Stimulated activated naive CD8-positive, alpha-beta T cell treated with anti-CD3 and anti-CD28 coated beads, Interleukin-15, Interleukin-2, amounts not matched to agents 100 U/mL and 50 U/mL, for 24 hours (primary cell): ENCODE data around the gene MRPL3.

Experiments
- ATAC-seq: fragments of 150-1000 bp; cut with Tn5 transposase; one replicate; pipeline ENCODE4 v1.10.0; 2021
- DNase-seq: peaks from one replicate; pipeline ENCODE4 v3.0.0; 2021

Gene MRPL3

DNA sequence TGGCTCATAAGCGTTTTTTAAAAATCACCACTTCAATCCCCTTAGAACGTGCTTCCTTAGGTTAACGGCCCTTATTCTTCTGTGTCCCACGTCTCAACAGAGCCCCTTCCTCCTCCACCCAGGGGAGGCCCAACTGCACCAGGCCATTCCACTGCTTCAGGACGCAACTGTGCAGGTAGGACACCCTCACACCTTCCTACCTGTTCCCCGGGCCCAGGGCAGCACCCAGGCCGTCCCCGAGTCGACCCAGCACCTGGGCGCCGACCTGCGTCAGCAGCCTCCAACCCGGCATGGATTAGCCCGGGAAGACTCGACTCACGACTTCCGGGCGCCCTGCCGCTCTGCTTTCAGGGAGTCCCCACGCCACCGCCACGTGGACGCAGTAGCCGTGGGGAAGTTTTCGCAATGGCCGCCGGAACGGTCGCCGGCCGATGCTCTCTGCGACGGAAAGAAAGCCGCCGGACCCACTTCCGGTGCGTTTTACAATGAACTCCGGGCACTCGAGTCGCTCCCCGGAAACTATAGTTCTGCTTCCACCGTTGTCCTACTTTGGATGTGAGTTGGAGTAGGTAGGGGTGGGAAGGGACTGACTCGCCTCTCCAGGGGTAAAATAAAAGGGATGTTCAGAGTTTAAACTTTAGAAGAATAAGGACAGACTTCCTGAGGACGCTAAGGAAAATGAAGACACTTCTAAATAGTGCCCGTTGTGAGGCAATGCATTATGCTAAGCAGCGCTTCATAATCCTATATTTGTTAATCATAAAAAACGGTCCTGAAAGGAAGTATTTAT lies at the start of gene MRPL3:
MRPL3 (minus strand) TSS at position 442 of the 790 bp plus-strand sequence; CDS start at position 292, 150 bp downstream.
- ATAC-seq: peak; percentile 93
- peak; percentile 86 for DNase-seq

DNA sequence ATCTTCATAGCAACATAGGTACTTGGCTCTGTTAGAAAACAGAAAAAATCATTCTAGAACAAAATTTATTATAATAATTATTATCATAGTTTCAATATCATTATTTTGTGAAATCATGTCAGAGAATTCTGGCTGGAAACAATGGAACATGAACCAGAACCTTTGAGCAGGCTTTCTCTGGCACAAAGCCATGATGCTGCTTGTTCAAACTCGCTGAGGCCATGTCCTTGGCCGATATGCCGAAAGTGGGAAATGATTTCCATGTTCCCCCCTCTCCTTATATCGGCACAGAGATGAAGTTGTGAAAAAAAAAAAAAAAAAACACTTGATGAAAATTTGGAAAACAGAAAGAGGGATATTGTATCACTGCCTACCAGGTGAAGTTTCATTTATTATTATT lies 49.0 kb upstream of the MRPL3 start:
- DNase-seq (no peak), ATAC-seq (no peak)

DNA sequence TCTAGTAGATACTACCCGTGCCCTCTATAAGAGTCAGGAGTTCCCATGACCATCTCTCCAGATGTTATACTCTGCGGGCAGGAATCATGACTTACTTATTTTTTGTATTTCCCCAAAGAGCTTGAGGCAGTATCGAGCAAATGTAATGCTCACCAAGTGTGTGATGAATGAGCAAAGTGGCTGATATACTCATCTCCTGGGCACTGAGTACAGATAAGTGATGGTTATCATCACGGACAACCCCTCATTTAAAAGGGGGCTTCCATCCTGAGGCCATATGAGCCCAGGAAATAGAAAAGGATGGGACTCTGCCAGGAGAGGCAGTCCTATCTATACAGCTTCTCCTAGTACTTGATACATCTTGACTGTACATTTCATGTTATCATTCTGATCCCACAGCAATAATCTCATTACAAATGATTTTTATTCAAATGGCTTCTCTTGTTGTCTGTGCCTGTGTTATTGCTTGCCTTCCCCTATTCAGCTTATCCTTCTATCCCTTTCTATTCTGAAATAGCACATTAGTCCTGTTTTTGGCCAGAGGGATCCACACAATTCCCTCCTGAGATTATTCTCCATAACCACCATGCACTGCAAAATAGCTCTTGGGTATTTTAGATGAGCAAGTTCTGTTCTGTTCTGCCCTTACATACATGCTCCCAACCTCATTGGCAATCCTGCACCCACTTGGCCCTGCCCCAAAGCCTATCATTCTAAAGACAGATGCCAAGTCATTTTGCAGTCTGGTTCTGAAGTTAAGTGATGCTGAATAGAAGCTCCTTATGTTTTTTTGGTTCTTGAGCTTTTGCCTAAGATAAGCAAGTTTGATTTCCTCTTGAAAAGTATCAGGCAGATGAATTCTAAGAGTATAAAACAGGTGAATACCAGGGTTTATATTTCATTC lies 48.0 kb upstream of the MRPL3 start:
- DNase-seq: no peak
- no peak for ATAC-seq

DNA sequence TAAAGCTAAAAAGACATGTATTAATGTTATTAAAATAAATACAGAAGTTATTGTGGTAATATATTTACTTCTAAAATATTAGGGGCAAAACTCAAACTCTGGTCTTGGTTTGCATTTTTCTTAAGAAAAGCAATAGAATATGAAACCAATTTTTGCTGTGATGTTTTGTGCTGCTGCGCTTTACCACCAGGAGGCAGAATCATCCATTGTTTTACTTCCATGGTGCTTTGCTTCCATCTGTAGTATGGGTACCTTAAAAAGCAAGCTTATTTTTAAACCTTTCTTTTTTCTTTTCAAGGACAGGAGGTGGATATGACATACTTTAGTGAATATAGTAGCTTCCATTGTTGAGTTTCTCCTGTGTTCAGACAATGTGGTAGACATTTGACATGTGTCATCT lies 46.6 kb upstream of the MRPL3 start:
- ATAC-seq (no peak), DNase-seq (no peak)

DNA sequence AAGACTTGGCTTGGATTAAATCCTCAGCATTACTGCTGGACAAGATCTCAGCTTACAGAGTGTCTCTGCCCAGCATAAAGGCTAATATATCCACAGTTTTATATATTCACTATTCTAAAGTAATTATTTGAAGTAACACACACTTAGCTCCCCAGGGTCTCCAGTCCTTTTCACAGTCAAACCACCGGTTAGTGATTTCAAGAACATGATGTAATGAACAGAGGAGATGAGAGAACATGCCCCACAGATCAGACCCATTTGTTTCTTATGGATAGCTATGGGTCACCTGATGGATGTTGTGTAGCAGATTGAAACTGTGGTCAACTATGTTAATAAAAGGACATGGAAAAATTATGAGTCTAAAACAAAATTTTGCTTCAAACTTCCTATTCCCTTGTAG lies 44.8 kb upstream of the MRPL3 start:
- ATAC-seq: no peak
- no peak for DNase-seq

DNA sequence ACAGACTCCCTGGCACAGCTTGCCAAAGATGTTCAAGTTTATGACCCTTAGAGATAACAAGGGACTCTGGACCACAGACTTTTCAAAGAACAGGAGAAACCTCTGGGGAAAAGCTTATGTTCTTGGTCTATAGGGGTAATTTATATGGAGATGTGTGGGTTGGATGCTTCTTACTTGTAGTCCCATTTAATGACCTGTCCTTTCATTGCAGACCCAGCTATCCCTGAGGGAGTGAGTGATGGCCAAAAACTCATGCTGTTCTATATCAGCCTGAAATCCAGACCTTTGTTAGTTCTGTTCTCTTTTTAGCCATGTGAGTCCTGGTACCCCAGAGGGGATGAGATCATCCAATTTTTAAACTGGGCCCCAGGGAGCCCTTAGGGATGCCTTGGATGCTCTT lies 43.7 kb upstream of the MRPL3 start:
- no peak for ATAC-seq
- DNase-seq: no peak

GRCh38 chr3:131544557-131544956 lies 41.8 kb upstream of the MRPL3 start:
- DNase-seq: no peak
- ATAC-seq: no peak

GRCh38 chr3:131543714-131544113 lies 40.9 kb upstream of the MRPL3 start:
- DNase-seq (no peak), ATAC-seq (no peak)

DNA sequence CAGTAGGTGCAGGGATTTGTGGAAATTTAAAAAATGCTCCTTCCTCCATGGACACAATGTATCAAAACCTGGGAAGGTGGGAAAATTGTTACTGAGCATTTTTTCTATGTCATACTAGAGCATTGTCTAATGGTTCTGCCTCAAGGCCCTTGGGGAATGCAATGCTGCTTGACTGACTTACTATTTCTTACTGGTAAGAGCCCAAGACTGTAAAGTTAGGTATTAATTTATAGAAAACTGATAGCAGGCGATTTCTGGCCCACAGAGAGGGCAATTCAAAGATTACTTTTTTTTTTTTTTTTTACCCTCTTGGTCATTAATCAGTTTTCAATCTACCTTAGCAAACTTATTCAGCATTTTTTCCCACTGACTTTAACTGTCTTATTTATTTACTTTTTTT lies 38.5 kb upstream of the MRPL3 start:
- no peak for DNase-seq
- no peak for ATAC-seq

GRCh38 chr3:131540821-131541220 lies 38.0 kb upstream of the MRPL3 start:
- DNase-seq: no peak
- no peak for ATAC-seq

DNA sequence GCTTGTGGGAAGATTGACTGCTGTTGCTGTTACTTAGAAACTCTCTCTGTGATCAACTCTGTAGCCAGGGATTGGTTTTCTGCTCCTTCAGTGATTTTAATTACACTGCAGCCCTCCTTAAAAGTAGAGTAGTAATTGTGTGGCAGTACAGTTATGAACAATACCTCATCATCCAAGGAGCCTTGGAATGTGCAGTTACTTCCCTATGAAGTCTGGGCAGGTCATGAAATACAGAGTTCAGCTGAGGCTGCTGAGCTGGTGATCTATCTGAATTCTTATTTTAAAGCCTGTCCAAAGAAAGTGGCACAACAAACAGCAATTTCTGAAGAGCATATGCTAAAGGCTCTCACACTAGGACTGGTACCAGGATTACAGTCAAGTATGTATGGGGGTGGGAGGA lies 37.4 kb upstream of the MRPL3 start:
- ATAC-seq (no peak), DNase-seq (no peak)

- no peak for DNase-seq
- ATAC-seq: no peak
Measured at GRCh38 chr3:131538968-131539367, 36.2 kb upstream of the MRPL3 start.

GRCh38 chr3:131537531-131537930 lies 34.8 kb upstream of the MRPL3 start:
- DNase-seq (no peak), ATAC-seq (no peak)

DNA sequence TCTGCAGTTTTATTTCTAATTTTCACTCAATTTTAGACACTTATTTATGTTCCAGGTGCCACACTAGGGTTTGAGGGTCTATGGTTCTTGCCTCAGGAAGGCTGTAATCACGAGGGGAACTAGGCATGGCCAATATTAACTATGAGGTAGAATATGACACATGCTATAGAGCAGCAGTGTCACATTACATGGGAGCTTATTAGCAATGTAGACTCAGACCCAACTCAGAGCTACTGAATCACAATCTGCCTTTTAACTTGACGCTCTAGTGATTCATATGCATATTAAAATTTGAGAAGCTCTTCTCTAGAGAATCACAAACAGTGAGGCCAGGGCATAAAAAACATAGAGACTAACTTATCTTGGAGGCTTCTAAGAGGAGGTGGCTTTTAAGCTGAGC lies 32.8 kb upstream of the MRPL3 start:
- ATAC-seq (no peak), DNase-seq (no peak)

GRCh38 chr3:131535131-131535530 lies 32.4 kb upstream of the MRPL3 start:
- DNase-seq: no peak
- no peak for ATAC-seq

GRCh38 chr3:131532645-131533044 lies 29.9 kb upstream of the MRPL3 start:
- ATAC-seq: no peak
- no peak for DNase-seq

- DNase-seq (no peak), ATAC-seq (no peak)
Measured at GRCh38 chr3:131530843-131531242, 28.1 kb upstream of the MRPL3 start.

GRCh38 chr3:131530388-131530787 lies 27.6 kb upstream of the MRPL3 start:
- no peak for DNase-seq
- ATAC-seq: no peak

DNA sequence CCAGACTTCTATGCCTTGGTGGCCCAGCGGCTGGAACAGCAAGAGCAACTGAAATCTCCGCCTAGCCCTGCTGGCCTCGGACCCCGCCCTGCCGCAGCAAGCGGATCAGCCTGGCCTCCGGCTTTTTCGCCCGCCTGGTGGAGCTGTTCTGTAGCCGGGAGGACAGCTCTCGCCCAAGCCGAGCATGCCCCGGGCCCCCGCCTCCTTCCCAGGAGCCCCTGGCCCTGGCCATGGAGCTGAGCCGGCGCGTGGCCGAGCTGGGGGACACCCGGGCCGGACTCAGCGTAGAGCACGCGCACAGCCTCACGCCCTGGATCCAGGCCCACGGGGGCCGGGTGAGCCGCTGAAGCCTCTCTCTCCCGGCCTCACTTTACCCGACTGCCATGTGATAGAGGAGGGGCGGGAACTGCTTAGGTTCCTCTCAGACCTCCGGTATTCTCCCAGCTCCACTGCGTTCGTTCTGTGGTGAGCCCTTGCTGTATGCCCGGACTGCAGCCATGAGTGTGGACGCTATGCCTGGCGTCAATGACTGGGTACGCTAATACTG lies 24.1 kb upstream of the MRPL3 start:
- ATAC-seq: peak; percentile 28
- peak; percentile 26 for DNase-seq

- ATAC-seq (no peak), DNase-seq (no peak)
Measured at GRCh38 chr3:131518680-131519079, 15.9 kb upstream of the MRPL3 start.

DNA sequence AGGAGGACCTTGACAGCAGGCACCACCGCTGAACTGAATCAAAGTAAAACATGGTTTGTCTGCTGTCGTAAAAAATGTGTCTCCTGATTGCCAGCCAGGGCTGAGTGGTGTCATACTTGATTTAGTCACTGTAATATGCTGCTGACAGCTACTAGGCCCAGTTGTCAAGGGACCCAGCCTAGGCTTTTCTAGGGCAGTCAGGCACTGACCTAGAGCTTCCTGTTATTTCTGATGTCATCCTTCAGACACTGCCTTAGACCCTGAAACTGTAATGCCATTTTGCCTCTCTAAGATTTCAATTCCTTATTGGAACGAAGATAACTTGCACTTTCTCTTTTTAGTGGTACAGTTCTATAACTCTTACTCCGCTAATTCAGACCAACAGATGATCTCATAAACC lies 2.6 kb upstream of the MRPL3 start:
- no peak for ATAC-seq
- no peak for DNase-seq

- DNase-seq (no peak), ATAC-seq (no peak)
Measured at GRCh38 chr3:131503320-131503635, 507 bp upstream of the MRPL3 start.

DNA sequence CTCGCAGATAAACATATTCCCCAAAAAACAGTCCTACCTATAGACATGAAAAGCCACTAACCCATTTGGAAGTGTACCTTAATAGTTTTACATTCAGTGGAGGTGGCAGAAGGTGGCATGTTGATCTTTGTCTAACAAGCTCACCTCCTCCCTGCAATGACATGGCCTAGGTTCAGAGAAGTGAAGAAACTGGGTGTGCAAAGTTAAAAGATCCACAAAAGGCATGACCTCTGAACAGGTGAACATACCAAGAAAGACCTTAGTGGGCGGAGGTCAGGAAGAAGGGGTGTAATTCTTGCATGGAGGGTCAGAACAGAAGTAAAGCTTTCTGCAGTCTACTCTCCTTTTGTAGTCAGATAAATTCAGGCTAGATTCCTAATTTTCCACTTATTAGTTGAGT lies 822 bp downstream of the MRPL3 start:
- peak; percentile 7 for DNase-seq

More for the DNA sequence above, 822 bp downstream of the MRPL3 start:
- ATAC-seq: no peak
